GM19455 (cell line): ENCODE measurements around the gene F13A1.

Source experiments
- ATAC-seq: cut with Tn5 transposase; IDR thresholded peaks from one replicate; pipeline ENCODE4 v1.9.1; 2021; ENCODE audit not compliant: unreplicated experiment

Gene F13A1

DNA sequence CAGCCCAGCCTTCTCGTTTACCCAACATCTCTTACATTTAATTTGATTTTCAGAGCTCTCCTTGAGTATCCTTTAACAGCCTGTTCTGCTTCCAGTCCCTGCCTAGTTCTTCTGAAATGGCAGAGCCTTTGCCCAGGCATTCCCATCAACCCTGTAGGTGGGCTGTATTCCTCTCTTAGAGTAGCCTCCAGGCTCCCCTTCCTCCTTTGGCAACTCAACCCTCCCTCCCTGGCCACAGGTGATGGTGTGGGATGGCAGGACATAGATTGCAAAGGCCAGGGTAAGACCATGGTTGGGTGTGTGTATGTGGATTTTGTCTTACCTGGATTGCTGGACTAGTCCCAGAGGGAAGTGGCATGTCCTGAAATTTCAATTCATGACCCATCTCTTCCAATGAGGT is 125.4 kb downstream of the F13A1 start:
- no peak for ATAC-seq

DNA sequence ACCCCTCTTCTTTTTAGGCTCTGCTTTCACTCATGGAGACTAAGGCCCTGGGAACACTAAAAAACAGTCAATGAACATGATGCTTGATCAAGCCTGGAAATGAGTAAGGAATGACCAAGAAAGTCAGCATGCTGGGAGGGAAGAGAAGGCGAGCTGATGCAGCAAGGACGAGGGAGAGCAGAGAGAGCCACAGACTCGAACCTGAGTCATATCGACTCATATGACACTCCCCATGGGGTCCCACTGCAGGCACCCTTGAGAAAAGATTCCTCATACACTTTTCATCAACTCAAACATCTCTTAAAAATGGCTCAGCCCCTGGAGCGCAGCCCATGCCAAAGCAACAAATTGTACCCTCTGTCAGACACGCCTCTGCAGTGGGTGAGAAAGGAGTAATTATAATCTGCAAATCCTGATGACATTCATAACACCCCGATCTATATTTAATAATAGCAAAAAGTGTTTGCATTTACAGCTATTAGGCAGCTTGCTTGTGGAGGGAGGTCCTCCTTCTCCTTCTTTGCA is 127.2 kb downstream of the F13A1 start:
- no peak for ATAC-seq

DNA sequence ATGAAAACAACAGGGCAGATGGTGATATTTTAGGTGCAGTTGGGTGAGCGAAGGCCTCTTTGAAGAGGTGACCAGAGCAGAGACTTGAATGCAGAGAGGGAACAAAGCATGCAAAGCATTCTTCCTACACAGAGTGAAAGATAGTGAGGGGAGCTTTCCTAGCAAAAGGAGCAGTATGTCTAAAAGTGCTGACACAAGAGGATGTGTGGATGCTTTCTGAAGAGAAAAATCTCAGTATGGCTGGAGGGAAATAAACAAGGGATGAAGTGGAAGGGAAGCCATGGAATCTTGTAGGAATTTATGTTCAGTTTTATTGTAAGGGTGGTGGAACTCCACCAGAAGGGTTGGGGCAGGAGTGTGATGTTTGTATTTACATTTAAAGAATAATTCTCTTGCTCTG is 128.6 kb downstream of the F13A1 start:
- no peak for ATAC-seq

DNA sequence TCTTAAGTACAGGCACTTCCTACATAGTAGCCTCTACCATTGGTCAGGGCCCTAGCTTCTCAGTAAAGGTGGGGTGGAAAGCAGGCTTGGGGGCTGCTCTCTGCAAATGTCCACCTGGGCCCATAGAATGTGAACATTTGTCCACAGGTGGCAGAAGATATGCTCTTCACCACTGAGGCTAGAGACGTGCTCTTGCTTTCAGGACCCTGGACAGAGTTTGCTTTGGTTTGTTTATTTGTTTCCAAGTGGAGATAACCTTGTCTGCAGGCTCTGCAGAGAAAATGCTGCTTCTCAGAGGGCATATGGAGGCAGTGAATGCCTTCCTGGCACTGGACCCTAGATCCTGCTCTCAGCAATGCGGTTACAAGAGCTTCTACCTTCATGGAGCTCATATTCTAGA is 129.0 kb downstream of the F13A1 start:
- no peak for ATAC-seq

DNA sequence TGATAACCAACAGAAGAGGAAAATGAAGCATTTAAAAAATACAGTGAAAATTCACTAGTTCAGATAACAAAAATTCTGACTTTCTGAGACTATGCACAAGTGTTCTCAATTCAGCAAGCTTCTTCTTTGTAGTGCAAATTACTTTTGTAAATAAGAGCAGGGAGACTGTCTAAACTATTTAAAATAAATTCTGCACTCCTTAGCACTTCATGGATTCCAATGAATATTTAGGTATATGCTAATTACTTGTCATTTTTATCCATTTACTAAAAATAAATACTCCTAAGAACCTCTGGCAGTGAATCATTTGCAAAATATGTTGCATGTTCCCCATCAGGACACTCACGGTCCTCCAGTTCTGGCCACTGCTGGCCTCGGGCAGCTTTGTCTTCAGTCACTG is 139.8 kb downstream of the F13A1 start:
- ATAC-seq: no peak

DNA sequence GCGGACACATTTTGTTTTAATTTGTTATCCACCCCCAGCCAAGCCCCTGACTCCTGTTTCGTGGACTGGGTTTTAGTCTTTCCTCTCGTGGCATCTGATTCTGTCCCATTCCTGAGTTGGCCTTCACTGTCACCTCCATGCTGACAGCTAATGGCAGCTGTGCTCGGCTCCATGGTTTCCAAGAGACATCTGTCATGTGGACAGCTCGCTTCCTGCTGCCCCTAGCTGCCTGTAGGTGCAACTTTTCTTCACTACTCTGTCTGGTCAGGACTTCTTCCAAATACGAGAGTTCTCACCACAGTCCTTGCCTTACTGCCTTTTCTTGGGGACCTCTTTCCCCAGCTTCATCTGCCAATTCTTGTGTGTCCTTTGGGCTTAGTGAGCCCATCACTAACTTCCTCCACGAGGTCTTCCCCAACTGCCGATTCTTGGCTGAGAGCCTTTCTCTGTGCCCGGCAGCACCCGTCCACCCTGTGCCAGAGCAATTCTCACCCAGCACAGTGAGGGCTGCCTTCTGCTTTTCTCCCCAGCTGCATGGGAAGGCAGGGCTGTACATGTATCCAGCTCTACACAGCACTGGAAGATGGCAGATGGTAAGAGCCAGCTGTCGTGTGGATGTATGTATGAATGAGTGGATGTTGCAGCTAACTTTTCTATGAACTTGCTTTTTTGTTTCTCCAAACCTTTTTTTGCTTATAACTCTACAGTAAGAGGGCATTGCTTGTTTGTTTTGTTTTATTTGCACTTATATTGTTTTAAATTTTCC is 140.4 kb downstream of the F13A1 start:
- ATAC-seq: no peak

DNA sequence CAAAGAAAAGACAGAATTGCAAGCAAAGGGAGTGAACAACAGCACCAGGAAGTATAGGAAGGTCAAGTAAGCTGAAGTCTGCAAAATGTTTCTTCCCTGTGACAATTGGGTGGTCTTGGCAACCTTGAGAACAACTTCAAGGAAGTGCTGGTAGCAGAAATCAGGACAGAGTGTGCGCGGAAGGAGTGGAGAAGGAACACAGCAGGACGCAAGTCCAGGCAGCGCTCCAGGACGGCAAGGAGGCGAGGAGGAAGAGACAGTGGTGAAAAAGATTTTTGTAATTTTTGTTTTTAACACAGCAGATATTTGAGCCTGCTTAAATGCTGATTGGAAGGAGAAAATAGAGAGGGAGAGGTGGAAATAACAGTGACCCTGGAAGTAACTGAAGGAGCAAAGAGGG is 141.7 kb downstream of the F13A1 start:
- no peak for ATAC-seq

DNA sequence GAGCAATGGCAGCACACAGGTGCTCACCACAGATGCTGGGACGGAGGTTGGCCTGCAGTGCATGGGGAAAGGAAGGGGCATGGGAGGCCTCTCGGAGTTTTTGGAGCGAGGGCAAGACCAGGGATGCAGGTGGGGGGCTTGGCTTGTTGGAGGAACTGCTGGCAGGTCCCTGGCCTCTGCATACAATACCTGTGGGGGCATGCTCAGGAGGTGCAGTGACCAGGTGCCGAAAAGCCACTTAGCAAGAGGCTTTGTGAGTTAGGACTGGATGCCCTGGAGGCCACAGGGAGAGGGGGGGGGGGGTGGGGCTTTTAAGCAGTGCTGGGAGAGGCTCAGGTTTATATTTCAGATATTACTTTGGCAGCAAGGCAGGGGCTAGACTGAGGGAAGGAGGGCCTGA is 142.7 kb downstream of the F13A1 start:
- ATAC-seq: no peak

DNA sequence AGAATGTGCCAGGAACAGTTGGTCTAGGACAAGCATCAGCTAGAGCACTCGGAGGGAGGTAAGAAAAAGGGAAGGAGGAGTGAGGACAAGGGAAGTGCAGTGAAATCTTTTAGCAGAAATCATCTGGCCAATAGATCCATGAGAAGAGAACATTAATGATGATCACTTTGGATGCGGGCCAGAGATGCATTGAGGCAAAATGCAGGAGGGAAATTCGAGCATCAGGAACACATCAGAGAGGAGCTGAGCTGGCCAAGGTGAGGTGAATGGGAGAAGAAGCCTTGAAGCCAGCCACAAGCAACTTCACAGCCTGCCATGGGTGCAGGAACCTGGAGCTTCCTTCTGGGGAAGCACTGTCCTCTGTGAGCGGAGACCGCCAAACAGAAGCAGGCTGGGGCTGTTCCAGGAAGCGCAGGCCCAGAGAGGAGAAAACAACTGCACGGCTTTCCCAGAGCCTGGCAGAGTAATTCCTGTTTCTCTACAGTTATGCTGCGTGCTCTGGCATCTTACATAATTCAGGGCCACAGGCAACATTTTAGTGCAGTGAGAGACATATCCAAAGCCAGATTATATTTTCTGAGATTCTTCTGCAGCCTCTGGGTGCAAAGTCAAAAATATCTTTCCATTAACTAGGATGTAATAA is 143.8 kb downstream of the F13A1 start:
- no peak for ATAC-seq

DNA sequence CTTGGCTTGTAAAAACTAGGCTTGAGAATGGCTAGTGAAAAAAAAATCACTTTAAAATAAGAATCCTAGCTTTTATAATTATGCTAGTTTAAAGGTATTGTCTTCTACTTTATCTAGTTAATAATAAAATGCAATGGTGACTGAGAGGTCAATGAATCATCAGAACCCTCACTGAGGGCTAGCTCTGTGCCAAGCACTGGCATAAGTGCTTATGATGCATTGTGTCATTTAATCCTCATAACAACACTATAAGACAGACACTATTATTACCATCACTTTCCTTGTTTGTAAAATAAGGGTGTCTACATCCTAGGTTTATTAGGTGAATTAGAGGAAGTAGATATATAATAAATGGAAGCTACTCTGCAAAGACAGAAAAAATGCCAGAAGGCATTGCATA is 144.3 kb downstream of the F13A1 start:
- ATAC-seq: no peak

DNA sequence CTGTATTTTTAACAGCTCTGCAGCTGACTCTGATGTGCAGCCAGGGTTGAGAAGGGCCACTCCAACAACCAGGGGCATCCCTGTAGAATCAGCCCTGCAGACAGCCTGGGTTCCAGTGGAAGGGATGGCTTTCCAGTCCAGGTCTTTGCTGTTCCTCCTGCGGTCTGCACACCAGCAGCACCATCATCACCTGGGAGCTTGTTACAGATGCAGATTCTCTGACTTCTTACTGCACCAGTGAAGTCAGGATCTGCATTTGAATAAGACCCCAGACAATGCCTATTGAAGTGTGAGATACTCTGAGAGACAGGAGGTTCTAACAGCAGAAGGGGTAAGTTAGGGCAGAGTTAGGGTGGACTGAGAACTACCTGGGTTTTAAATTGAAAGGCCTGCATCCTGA is 151.3 kb downstream of the F13A1 start:
- ATAC-seq: no peak

DNA sequence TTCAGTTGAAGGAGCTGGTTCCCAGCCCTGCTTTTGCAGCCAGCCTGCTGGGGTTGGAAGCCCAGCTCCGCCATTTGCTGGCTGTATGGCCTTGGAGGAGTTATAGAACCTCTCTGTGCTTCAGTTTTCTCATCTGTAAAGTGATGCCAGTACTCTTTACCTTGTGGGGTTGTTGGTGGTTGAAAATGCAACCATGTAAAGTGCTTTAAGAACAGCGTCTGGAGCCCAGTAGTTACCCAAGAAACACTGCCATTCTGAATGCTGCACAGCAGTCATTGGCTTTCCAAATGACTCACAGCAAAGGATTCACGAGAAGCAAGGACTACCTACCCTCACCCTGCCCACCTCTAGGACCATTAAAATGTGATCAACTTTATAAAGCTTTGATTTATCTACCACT is 154.4 kb downstream of the F13A1 start:
- ATAC-seq: no peak

DNA sequence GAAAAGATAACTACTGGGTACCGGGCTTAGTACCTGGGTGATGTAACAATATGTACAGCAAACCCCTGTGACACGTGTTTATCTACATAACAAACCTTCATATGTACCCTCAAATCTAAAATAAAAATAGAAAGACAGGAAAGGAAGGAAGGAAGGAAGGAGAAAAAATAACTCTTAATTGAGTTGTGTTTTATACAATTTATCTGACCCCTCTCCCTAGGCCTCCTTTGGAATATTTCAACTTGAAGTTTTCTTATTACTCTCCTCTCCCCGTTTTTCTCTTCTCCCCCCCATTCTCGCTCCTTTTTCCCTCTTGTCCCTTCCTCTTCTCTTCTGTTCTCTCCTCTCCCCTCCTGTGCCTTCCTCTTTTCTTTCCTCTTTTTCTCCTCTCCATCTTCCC is 156.1 kb downstream of the F13A1 start:
- ATAC-seq: no peak

DNA sequence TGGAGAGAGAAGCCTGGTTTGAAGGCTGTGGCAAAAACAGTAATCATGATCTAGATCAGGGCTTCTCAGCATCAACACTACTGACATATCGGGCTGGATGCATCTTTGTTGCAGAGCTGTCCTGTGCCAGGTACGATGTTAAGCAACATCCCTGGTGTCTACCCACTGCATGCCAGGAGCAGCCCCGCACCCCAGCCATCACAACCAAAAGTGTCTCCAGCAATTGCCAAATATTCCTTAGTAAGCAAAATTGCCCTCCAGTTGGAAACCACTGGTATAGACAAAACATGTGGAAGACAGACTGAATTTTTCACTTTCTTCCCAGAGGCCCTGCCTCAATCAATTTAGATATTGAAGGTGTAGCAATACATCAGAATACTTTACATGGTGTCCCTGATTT is 166.1 kb downstream of the F13A1 start:
- ATAC-seq: no peak

DNA sequence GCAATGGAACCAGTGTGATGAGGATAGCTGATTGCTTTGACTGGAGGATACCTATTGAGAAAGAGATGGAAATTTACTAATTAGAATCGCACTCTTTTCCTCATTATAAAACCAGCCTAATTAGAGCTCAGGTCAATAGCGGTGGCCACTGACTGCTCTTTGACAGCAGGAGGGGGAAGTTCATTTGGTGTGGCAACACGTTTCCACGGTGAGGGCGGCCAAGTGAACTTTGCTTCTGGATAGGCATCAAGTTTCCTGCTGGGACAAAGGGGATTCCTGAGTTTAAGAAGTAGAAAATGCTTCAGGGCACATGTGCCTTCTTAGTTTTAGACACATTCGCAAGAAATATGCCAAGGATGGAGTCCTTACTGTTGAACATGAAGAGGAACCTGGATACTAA is 168.4 kb downstream of the F13A1 start:
- ATAC-seq: no peak

DNA sequence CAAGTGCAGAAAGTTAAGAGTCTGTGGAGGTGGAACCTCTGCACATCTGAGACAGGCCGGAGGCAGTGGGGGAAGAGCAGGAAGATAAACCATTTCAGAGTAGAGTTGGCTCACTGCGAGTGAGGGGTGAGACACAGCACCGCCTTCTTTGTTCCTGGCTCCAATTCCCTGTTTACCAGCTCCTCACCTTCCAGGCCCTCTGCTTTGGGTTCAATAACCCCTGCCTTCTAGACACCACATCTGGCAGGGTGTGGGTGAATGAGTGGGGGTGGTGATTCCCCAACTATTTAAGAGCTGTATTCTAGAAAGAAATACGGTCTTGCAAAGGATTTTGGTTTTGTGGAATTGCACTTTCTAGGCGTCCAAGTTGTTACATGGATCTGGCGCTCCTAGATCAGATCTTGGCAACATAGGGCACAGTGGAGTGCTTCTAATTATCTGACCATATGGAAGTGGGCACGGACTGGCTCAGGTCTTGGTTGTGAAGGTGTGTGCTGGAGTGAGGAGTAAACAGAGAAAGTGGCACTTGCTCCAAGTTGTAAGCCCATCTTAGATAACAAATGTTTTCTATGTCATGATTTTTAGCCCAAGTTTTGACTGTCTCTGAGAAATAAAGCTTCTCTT is 172.2 kb downstream of the F13A1 start:
- ATAC-seq: no peak

DNA sequence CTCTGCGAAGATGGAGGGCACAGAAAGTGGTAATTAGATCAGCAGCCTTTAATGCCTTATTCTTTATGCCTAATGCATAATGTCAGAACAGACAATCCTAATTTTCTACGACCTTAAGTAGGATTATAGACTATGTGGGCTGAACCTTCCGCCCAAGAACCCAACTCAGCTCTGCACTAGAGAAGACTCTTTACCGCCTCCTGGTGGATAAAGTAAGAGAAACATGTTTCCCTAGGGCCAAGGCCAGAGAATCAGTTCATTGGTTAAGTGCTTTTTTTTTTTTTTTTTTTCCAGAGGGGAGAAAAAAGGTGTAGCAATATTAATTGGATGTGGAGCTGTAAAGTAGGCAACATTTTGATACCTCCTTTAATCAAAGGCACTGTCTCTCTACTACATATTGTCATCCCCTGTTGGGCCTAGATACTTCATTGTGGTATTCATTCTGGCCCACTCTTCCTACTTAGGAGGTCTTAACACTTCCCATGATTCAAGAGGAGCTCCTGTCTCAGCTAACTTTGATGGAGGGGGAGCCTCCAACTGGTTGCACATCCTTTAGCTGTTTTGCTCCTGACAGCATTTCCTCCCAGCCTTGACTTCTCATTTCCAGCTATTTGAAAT is 188.9 kb downstream of the F13A1 start:
- ATAC-seq: no peak

DNA sequence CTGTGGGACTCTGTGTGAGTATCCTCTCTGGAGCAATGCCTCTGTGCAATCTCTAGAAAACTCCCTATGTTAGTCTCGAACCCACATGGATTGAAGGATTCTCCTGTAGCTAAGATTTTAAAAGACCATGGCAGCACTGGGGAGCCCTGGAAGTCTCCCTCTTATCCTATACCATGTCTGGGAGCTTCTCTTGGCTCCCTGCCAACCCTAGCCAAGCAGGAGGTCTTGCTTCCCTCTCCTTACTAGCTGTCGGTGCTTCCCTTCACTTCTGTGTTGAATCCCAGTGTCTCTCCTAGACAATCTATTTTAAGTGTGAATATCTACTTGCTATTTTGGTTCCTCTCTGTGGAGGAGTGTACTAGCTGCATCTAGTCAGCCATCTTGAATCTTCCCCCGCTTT is 195.0 kb downstream of the F13A1 start:
- no peak for ATAC-seq

DNA sequence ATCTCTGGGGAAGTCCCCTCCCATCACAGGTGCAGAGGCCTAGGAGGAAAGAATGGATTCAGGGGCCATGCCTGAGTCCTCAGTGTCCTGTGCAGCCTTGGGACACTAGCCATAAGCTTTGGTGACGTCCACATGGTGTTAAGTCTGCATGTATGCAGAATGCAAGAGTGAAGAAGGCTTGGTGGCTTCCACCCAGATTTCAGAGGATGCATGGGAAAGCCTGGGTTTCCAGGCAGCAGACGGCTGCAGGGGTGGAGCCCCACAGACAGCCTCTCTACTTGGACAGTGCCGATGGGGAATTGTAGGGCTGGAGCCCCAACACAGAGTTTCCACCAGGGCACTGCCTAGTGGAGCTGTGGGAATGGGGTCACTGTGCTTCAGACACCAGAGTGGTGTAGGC is 196.7 kb downstream of the F13A1 start:
- no peak for ATAC-seq

DNA sequence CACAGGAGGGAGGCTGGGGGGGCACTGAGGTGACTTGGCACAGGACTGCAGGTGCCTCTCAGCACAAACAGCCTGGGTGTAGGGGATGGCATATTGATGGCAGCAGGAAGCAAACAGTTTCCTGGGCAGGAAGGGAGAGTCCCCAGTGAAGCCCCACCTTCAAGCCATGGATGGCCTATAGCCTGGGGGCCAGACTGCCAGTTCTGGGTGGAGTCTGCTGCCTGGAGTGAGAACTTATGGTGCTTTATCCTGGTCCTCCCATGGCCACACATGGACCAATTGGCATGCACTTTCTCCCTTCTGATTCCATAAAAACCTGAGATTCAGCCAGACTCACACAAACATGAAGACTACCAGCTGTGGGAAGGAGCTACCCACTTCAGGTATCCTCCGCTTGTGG is 198.5 kb downstream of the F13A1 start:
- ATAC-seq: no peak

DNA sequence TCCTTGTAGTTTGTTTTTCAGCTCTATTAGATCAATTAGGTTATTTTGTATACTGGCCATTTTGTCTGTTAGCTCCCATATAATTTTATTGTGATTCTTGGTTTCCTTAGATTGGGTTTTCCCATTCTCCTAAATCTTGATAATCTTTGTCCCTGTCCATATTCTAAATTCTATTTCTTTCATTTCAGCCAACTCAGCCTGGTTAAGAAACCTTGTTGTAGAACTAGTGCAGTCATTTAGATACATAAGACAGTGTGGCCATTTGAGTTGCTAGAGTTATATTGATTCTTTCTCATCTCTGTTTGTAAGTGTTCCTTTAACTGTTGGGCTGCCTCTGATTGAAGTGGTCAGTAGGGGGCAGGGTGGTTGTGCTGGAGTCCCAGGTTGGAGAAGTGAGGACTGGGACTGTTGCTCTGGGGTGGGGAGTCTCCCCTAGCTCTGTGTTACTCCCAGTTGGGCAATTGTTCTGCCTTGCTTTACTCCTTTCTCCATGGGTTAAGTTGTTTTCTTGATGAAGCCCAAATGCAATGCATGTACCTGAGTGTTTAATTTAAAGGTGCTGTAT is 214.9 kb downstream of the F13A1 start:
- no peak for ATAC-seq
